Mesothelial cell of epicardium (in vitro differentiated cells): ENCODE measurements around the gene MLC1. TPM values are rescaled to one million over a fixed set of nuclear protein-coding genes. Genes with fewer than 3 reads are reported as not detected.

ENCODE experiments used
- DNase-seq, 2 experiments: peaks; one replicate each; pipeline ENCODE4 v3.0.0; 2021; ENCODE audit warnings: low spot score in 2 of 2; ENCODE audit not compliant: unreplicated experiment in 2 of 2
- H3K27ac Mint-ChIP-seq: 2 replicates; pipeline ENCODE4 v1.8.0; 2021; ENCODE audit warnings: mixed read lengths
- H3K27me3 Mint-ChIP-seq: 2 replicates; pipeline ENCODE4 v1.8.0; 2021; ENCODE audit warnings: low read depth, mixed read lengths
- H3K36me3 Mint-ChIP-seq: 2 replicates; pipeline ENCODE4 v1.8.0; 2021; ENCODE audit warnings: mixed read lengths
- H3K4me1 Mint-ChIP-seq: 2 replicates; pipeline ENCODE4 v1.8.0; 2021; ENCODE audit warnings: mixed read lengths
- H3K4me3 Mint-ChIP-seq: 2 replicates; pipeline ENCODE4 v1.8.0; 2021; ENCODE audit warnings: mild to moderate bottlenecking, moderate library complexity, mixed read lengths
- H3K9me3 Mint-ChIP-seq: 2 replicates; pipeline ENCODE4 v1.8.0; 2021; ENCODE audit warnings: mixed read lengths
- CTCF ChIP-seq: fragments of 200-600 bp; sonication (generic); IDR thresholded peaks from one replicate; pipeline ENCODE4 v1.5.0; 2021; ENCODE audit warnings: antibody characterized with exemption; ENCODE audit not compliant: unreplicated experiment
- total RNA-seq: library from RNA; stranded (reverse); gene quantifications from 3 replicates; pipeline ENCODE4 v1.2.1, GENCODE V29; 2021

MLC1 gene
- total RNA-seq, 1 donor from 2014 or later, result 2.1 TPM

GRCh38 chr22:50048061-50048765 is 37.0 kb downstream of the MLC1 start:
- peaks cover 9% of the 10 kb centered on the region for H3K4me1 Mint-ChIP-seq
- H3K27me3 Mint-ChIP-seq, result peaks cover 4% of the 10 kb centered on the region

GRCh38 chr22:50047346-50047745 is 37.9 kb downstream of the MLC1 start:
- Mint-ChIP-seq H3K36me3 (no peaks in the 10 kb centered on the region), H3K27me3 (peaks cover 4% of the 10 kb centered on the region), H3K27ac (no peak overlapping the region), H3K4me3 (no peak overlapping the region), H3K9me3 (peaks cover 16% of the 10 kb centered on the region), H3K4me1 (peaks cover 9% of the 10 kb centered on the region)
- DNase-seq, result no peak
- no peak for TF ChIP-seq CTCF

More at GRCh38 chr22:50048061-50048765, 37.0 kb downstream of the MLC1 start:
- Mint-ChIP-seq H3K4me3 (no peak overlapping the region), H3K9me3 (peaks cover 11% of the 10 kb centered on the region), H3K27ac (no peak overlapping the region), H3K36me3 (no peaks in the 10 kb centered on the region)
- TF ChIP-seq CTCF, result no peak
- DNase-seq, result no peak

- no peaks in the 10 kb centered on the region for H3K36me3 Mint-ChIP-seq
These were observed 38.6 kb downstream of the MLC1 start for GRCh38 chr22:50046481-50047245.

GRCh38 chr22:50046019-50046415 is 39.2 kb downstream of the MLC1 start:
- H3K27ac Mint-ChIP-seq, result no peak overlapping the region
- peaks cover 11% of the 10 kb centered on the region for H3K9me3 Mint-ChIP-seq
- H3K27me3 Mint-ChIP-seq, result peaks cover 4% of the 10 kb centered on the region
- peaks cover 7% of the 10 kb centered on the region for H3K4me1 Mint-ChIP-seq
- DNase-seq, result no peak
- no peak for TF ChIP-seq CTCF
- H3K36me3 Mint-ChIP-seq, result no peaks in the 10 kb centered on the region
- no peak overlapping the region for H3K4me3 Mint-ChIP-seq

More at GRCh38 chr22:50046481-50047245, 38.6 kb downstream of the MLC1 start:
- no peak overlapping the region for H3K27ac Mint-ChIP-seq
- TF ChIP-seq CTCF, result no peak
- peaks cover 5% of the 10 kb centered on the region for H3K27me3 Mint-ChIP-seq
- DNase-seq, result no peak
- peaks cover 15% of the 10 kb centered on the region for H3K9me3 Mint-ChIP-seq
- peaks cover 9% of the 10 kb centered on the region for H3K4me1 Mint-ChIP-seq
- no peak overlapping the region for H3K4me3 Mint-ChIP-seq

DNA sequence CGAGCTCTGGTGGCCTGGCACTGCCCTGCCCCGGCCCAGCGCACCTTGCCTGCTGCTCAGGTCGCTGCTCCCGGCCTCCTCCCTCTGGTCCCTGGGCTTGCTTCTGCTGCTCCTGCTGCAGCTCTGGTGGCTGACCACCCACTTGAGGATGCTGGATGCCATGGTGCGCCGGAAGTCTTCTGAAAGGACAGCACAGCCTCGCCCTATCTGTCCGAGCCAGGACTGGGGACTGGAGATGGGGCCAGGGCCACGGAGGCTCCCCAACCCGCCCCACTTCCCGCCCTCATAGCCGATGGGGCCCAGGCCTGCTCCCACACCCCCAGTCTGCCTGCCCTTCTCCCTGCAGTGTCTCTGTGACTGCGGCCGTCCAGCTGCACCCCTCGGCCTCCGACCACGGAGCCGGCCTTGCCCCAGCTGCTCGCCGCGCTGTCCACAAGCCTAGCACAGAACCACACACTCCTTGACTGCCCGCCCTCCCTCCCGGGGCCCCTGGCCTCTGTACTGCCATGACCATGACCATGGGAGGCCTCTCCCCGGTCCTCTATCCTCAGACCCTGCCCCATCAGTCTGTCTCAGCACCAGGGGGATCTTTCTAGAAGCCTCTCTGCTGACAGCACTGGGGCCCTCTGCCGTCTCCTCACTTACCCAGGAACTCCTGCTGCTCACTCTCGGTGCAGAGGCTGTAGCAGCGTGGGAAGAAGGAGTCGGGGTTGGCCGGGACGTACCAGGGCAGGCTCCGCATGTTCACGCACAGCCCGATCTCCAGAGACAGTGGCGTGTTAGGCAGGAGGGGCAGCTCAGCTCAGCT is 39.8 kb downstream of the MLC1 start:
- peaks cover 4% of the 10 kb centered on the region for H3K27me3 Mint-ChIP-seq
- peaks cover 11% of the 10 kb centered on the region for H3K9me3 Mint-ChIP-seq
- H3K27ac Mint-ChIP-seq, result no peak overlapping the region
- DNase-seq, result no peak
- H3K36me3 Mint-ChIP-seq, result no peaks in the 10 kb centered on the region
- no peak overlapping the region for H3K4me3 Mint-ChIP-seq
- TF ChIP-seq CTCF, result no peak
- peaks cover 1% of the 10 kb centered on the region for H3K4me1 Mint-ChIP-seq
